ENCODE results near the gene EHMT1. TPM values are rescaled to one million over a fixed set of nuclear protein-coding genes. Genes with fewer than 3 reads are reported as not detected.
A peak's percentile ranks its signal among the peaks of the same experiment; 100 is the strongest.
"Not testable (repeated sequence)": the region's sequence is repeated elsewhere in the genome, so short reads cannot be mapped to it uniquely, and the experiment has no call there.

The EHMT1 gene
- total RNA-seq, 1 donor from 2014 or later = 82.7 TPM

DNA sequence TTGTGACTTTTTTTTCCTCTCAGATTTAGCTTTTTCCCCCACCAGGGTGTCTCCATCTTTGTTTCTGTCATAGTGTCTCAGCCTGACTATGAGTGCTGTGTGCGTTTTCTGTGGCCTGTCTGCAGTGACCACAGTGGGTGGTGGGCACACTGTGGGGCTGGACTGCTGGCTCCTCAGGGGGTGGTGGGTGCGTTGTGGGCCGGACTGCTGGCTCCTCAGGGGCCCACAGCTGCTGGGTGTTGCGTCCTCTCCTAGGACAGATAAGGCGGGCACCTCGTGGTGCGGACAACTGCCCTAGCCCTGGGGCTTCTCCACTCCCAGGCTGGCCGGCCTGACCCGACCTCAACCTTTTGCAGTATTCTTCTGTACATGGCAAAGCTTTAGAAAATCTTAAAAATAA is 100.4 kb downstream of the EHMT1 start:
- intact Hi-C loops (cut with DNase I) = no loop called here
- H3K27ac ChIP-seq = no peak overlapping the region
- peaks cover 29% of the 10 kb centered on the region for H3K36me3 ChIP-seq
- no peaks in the 10 kb centered on the region for H3K9me3 ChIP-seq
- no peak overlapping the region for H3K4me3 ChIP-seq
- DNase-seq = no peak
- peaks cover 8% of the 10 kb centered on the region for H3K4me1 ChIP-seq
- H3K27me3 ChIP-seq = no peaks in the 10 kb centered on the region
- no peak for ATAC-seq
- TF ChIP-seq, protein P1, sequence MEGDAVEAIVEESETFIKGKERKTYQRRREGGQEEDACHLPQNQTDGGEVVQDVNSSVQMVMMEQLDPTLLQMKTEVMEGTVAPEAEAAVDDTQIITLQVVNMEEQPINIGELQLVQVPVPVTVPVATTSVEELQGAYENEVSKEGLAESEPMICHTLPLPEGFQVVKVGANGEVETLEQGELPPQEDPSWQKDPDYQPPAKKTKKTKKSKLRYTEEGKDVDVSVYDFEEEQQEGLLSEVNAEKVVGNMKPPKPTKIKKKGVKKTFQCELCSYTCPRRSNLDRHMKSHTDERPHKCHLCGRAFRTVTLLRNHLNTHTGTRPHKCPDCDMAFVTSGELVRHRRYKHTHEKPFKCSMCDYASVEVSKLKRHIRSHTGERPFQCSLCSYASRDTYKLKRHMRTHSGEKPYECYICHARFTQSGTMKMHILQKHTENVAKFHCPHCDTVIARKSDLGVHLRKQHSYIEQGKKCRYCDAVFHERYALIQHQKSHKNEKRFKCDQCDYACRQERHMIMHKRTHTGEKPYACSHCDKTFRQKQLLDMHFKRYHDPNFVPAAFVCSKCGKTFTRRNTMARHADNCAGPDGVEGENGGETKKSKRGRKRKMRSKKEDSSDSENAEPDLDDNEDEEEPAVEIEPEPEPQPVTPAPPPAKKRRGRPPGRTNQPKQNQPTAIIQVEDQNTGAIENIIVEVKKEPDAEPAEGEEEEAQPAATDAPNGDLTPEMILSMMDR (IDR thresholded peaks at IDR 0.05) = no peak

DNA sequence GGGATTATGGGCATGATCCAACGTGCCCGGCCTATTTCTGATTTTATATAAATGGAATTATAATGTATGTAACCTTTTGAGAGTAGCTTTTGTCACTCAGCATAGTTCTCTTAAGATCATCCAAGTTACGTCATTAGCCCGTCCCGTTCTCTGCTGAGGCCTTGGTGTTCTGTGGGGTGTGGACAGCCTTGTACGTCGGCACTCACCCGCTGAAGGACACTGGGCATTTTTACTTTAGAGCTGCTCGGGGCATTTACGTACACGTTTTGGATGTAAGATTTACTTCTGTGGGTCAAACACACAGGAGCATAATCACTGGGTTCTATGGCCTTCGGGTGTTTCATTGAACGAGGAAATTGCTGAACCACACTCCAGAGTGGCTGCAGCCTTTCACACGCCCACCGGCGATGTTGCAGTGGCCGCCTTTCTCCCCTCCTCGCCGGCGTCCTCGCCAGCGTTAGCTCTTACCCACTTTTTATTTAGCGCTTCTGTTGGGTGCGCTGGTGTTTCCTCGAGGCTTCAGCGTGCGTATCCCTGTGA is 101.8 kb downstream of the EHMT1 start:
- DNase-seq = no peak
- no peaks in the 10 kb centered on the region for H3K9me3 ChIP-seq
- no peak for ATAC-seq
- H3K4me3 ChIP-seq = no peak overlapping the region
- no peak overlapping the region for H3K27ac ChIP-seq
- TF ChIP-seq, protein P1 (IDR thresholded peaks at IDR 0.05) = no peak
- peaks cover 29% of the 10 kb centered on the region for H3K36me3 ChIP-seq
- peaks cover 10% of the 10 kb centered on the region for H3K4me1 ChIP-seq
- intact Hi-C loops (cut with DNase I) = no loop called here
- no peaks in the 10 kb centered on the region for H3K27me3 ChIP-seq

DNA sequence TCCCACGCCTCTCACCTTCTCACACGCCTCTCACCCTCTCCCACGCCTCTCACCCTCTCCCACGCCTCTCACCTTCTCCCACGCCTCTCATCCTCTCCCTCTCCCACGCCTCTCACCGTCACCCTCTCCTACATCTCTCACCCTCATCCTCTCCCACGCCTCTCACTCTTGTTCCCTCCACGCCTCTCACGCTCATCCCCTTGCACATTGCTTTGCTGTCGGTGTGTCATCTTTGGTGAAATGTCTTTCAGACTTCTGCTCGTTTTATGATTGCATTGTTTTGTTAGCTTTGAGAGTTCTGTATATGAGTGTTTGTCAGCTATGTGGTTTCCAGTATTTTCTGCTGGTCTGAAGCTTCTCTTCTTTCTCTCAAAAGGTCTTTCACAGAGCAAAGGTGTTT is 102.7 kb downstream of the EHMT1 start:
- intact Hi-C loops (cut with DNase I) = no loop called here
- Histone ChIP-seq H3K9me3 (no peaks in the 10 kb centered on the region), H3K4me3 (no peak overlapping the region), H3K36me3 (peaks cover 29% of the 10 kb centered on the region), H3K27ac (no peak overlapping the region), H3K27me3 (no peaks in the 10 kb centered on the region), H3K4me1 (peaks cover 10% of the 10 kb centered on the region)
- DNase-seq (no peak), ATAC-seq (no peak)
- TF ChIP-seq, protein P1 (IDR thresholded peaks at IDR 0.05) = no peak

DNA sequence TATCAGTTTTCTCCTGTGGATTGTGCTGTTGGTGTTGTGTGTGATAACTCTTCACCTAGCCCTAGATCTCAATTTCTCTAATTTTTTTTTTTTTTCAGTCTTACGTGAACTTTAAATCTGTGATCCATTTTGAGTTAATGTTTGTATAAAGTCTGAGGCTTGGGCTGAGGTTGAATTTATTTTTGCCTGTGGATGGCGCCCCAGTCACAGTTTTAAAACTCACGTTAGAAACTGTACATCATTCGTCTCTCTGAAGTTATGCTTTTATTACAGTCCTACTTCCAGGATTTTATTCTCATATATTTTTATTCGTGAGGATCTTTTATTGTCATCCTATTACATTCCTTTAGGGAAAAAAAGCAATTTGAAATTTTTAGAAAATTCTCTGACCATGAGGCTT is 103.1 kb downstream of the EHMT1 start:
- peaks cover 26% of the 10 kb centered on the region for H3K36me3 ChIP-seq
- DNase-seq = no peak

DNA sequence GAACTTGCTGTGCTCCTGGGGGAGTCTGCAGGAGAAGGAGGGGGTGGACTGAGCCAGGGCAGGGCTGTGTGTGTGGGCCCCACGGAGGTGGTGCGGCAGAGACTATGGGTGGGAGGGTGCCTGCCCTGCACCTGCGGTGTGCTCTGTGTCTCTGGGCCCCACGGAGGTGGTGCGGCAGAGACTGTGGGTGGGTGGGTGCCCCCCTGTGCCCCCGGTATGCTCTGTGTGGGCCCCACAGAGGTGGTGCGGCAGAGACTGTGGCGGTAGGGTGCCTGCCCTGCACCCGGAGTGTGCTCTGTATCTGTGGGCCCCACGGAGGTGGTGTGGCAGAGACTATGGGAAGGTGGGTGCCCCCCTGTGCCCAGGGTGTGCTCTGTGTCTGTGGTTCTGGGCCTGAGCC is 103.7 kb downstream of the EHMT1 start:
- no peaks in the 10 kb centered on the region for H3K27me3 ChIP-seq
- intact Hi-C loops (cut with DNase I) = no loop called here
- H3K4me1 ChIP-seq = peaks cover 10% of the 10 kb centered on the region
- TF ChIP-seq, protein P1 (IDR thresholded peaks at IDR 0.05) = no peak
- H3K9me3 ChIP-seq = no peaks in the 10 kb centered on the region
- no peak overlapping the region for H3K27ac ChIP-seq
- peak; percentile 18 for ATAC-seq
- peaks cover 22% of the 10 kb centered on the region for H3K36me3 ChIP-seq
- DNase-seq = no peak
- no peak overlapping the region for H3K4me3 ChIP-seq

More for the DNA sequence above, 103.1 kb downstream of the EHMT1 start:
- TF ChIP-seq, protein P1 (IDR thresholded peaks at IDR 0.05) = peak; percentile 10
- Histone ChIP-seq H3K4me1 (peaks cover 10% of the 10 kb centered on the region), H3K9me3 (no peaks in the 10 kb centered on the region), H3K27ac (no peak overlapping the region), H3K27me3 (no peaks in the 10 kb centered on the region), H3K4me3 (no peak overlapping the region)
- intact Hi-C loops (cut with DNase I) = no loop called here
- ATAC-seq = no peak

DNA sequence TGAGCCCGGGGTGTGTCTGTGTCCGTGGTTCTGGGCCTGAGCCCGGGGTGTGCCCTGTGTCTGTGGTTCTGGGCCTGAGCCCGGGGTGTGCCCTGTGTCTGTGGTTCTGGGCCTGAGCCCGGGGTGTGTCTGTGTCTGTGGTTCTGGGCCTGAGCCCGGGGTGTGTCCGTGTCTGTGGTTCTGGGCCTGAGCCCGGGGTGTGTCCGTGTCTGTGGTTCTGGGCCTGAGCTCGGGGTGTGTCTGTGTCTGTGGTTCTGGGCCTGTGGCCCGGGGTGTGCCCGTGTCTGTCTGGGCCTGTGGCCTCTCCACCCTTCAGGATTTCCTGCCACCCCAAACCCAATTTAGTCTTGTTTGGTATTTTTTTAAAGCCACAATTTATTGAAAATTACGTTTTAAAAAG is 104.6 kb downstream of the EHMT1 start:
- ATAC-seq; H3K4me3 ChIP-seq; intact Hi-C loops (cut with DNase I); H3K4me1 ChIP-seq; DNase-seq; H3K27me3 ChIP-seq; H3K9me3 ChIP-seq; H3K27ac ChIP-seq: not testable (repeated sequence)
- H3K36me3 ChIP-seq = peaks cover 18% of the 10 kb centered on the region

Data from upper lobe of right lung (tissue), 1 donor.